Measurements from ENCODE around the gene TMC7.

The TMC7 gene

DNA sequence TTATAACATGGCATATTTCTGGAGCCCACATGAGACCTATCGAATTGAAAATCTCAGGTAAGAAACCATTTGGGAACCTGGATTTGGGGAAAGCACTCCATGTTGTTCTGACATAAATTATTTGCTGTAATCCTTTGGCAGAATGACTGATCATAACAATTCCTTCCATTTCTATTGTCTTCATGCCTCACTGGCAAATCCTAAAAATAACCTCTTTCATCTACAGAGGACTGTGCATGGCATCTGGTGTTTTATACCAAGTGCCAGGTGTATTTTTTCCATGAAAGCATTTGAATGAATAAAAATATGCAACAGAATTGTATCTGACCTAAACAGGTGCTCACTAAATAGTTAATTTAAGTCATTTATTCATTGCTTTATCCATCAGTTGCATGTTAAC, 50.0 kb downstream of the TMC7 start:
- FAIRE-seq = no peak

GRCh38 chr16:19040400-19040799, 56.7 kb downstream of the TMC7 start:
- FAIRE-seq = no peak

GRCh38 chr16:19044769-19045168, 61.0 kb downstream of the TMC7 start:
- no peak for FAIRE-seq

- no peak for FAIRE-seq
Observed at GRCh38 chr16:19046062-19046461, 62.3 kb downstream of the TMC7 start.

DNA sequence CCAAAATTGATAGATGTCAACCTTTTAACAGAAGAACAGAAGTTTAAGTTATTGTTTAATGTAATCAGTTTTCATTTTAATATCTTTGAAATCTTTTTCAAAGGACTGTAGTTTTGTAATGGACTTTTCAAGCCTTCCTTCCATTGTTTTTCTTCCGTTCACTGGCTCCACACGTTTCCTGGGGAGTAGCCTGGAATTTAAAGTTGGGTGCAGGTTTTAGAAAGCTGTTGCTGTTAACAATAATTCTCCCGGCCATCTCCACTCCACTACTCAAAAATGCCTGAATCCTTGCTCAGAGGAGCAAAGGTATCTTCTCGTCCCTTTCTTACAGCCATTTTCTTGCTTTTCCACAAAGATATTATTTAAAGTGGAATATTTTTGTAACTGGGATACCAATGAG, 79.0 kb downstream of the TMC7 start:
- no peak for FAIRE-seq

DNA sequence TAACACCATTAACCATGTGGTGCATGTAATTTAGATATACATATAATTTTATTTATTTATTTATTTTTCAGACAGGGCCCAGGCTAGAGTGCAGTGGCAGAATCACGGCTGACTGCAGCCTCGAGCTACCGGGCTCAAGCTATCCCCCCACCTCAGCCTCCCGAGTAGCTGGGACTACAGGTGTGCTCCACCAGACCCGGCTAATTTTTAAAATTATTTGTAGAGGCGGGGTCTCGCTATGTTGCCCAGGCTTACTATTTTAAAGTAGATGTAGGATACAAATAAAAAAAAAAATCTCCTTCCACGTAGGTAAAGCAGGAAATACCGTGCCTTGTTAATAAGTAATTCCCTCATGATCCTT, 83.2 kb downstream of the TMC7 start:
- FAIRE-seq = no peak

- peak; percentile 99 for FAIRE-seq
Observed at GRCh38 chr16:19067349-19068236, 83.9 kb downstream of the TMC7 start, which contains the start of gene COQ7. Gene COQ7 (plus strand): TSS chr16:19067614. CDS start chr16:19067665, 51 bp downstream.

DNA sequence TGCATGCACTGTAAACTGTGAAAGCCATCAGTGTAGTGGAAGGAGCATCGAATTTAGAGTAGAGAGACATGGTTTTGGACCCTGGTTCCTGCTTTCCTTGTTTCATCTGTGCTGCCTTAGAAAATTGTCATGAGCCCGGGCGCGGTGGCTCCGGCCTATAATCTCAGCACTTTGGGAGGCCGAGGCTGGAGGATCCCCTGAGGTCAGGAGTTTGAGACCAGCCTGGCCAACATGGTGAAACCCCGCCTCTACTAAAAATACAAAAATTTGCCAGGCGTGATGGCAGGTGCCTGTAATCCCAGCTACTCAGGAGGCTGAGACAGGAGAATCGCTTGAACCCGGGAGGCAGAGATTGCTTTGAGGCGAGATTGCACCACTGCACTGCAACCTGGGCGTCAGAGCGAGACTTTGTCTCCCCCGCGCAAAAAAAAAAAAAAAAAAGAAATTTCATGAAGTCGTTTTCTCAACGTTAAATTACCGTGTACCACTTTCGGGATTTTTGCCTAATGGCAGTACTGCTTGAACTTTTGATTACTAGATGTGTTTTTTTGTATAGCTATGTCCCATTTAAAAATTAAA, 84.6 kb downstream of the TMC7 start:
- FAIRE-seq = no peak

DNA sequence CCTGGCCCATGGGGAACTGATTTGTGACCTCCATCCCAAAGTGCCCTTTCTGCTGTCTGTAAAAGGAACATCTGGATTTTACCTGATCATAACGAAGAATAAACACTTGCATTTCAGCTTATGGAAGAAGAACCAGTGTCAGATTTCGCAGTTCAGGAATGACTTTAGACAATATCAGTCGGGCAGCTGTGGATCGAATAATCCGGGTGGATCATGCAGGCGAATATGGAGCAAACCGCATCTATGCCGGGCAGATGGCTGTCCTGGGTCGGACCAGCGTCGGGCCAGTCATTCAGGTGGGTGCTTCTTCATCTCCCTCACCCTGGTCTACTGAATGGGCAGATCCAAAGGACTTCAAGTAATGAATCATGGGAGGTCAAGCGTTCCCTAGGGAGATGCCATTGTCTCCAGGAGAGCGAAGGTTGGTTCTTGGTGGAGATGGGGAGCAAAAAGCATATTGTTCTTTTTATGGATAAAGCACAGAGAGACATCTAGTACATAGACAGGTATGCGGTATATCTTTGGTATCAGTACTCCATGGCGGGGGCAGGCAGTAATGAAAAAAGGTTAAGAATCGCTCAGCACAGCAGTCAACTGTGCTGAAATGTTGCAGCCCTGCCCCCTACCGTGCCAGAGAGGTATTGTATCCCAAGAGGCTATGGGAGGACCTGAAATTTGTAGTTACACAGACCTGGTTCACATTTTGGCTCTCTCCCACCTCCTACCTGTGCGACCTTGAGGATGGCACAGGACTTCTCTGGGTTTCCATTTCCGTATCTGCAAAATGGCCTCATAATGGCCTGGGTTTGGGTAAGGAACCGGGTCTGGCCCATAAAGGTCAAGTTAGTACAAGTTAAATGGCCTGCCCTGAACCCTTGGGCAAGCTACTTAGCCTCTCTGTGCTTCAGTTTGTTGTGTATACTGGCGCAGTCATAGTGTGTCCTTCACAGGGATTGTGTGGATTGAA, 88.4 kb downstream of the TMC7 start:
- FAIRE-seq = no peak

DNA sequence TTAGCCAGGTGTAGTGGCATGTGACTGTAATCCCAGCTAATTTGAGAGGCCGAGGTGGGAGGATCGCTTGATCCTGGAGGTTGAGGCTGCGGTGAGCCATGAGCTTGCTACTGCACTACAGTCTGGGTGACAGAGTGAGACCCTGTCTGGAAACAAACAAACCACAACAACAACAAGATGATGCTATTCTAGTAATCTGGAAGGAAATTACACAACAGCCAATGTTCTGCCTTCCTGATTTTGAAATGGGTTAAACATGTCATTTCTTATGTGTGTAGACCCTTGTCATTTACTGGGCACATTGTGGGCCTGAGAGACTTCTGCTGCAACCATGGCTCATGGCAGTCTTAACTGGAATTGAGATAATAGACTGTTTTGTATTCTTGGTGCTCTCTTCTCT, 89.6 kb downstream of the TMC7 start:
- no peak for FAIRE-seq

GRCh38 chr16:19073863-19074262, 90.1 kb downstream of the TMC7 start:
- no peak for FAIRE-seq

GRCh38 chr16:19075511-19075910, 91.8 kb downstream of the TMC7 start:
- FAIRE-seq = no peak

GRCh38 chr16:19077879-19078278, 94.1 kb downstream of the TMC7 start:
- FAIRE-seq = no peak

- FAIRE-seq = no peak
Observed at GRCh38 chr16:19083670-19084069, 99.9 kb downstream of the TMC7 start.

DNA sequence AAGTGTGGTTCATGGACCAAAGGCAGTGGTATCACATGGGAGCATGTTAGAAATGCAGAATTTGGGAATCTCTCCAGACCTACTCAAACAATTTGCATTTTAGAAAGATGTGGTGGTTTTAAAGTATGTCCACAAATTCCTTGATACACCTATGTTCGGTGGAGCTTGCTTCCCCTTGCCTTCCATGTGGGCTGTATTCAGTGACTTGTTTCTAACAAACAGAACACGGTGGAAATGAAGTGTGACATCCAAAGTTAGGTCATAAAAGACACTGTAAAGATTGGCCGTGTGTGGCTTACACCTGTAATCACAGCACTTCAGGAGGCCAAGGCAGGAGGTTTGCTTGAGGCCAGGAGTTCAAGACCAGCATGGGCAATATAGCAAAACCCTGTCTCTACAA, 100.4 kb downstream of the TMC7 start:
- FAIRE-seq = no peak

DNA sequence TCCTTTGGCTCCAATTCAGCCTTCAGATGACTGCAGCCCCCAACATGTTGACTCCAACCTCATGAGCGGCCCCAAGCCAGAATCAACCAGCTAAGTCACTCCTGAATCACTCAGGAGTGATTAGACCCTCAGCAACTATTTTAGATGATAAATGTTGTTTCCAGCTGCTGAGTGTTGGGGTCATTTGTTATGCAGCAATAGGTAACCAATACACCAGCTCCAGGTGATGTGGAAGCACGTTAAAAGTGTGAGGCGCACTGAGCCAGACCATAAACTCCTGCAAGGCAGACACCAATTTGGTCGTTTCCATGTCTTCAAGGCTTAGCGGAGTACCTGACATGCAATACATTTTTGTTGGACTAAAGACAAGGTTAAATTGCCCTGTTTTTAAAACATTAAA, 101.1 kb downstream of the TMC7 start:
- FAIRE-seq = no peak

- no peak for FAIRE-seq
Observed at GRCh38 chr16:19085679-19086200, 102.0 kb downstream of the TMC7 start.

DNA sequence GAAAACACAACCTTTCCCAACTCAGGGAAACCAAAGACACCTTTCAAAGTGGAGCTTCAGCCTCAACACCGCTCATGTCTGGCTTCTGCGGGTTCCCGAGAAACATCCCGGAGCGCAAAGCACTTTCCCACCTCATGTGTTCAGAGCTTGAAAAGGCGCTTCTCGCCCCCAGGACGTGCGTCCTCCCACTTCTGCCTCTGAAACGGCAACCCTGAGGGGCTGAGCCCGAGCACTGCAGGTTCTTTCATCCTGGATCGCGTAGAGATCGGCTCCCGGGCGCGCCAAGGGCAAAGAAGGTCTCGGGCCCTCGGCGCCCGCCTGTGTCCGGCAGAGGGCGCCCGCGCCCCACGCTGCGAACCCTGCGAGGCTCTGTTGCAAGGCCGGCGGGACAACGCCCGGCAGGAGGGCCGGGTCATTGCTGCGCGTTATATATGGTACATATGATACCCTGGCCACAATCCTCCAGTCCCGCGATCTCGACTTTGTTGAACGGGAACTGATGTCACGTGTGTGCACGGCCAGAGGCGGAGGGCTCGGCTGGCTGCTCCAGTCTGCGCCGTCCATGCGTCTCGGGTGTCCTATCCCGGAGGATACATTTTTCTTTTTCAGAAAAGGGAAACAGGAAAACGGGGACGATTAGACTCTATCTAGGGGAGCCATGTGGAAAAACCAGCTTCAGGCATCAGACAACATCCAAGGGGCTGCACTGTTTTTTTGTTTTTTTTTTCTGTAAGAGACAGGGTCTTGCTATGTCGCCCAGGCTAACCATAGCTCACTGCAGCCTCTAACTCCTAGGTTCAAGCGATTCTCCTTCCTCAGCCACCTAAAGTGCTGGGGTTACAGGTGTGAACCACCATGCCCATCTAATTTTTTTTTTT, 102.8 kb downstream of the TMC7 start:
- no peak for FAIRE-seq

DNA sequence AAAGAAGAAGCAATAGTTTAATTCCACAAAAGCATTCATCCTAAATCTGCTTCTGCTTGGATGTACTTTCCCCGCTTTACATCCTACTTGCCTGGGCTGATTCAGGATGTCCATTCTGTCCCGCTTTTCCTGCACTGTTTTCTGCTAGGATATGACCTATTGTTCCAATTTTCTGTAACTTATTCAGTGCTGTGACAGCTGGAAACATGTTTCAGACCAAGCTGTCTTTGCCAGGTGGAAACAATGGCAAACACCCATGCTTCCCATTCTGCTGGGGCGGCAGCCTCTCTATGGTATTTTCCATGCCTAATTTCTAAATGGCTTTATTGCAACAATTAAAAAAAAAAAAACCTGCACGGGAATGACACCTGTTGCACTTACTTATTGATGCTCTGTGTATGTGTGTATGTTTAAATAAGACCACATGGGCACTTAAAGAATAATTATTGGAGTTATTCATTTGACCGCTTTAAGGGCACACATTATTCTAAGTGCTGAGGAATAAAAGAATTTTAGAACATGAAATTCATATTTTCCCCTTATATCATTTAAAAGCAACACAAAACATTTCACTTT, 104.7 kb downstream of the TMC7 start:
- FAIRE-seq = no peak

DNA sequence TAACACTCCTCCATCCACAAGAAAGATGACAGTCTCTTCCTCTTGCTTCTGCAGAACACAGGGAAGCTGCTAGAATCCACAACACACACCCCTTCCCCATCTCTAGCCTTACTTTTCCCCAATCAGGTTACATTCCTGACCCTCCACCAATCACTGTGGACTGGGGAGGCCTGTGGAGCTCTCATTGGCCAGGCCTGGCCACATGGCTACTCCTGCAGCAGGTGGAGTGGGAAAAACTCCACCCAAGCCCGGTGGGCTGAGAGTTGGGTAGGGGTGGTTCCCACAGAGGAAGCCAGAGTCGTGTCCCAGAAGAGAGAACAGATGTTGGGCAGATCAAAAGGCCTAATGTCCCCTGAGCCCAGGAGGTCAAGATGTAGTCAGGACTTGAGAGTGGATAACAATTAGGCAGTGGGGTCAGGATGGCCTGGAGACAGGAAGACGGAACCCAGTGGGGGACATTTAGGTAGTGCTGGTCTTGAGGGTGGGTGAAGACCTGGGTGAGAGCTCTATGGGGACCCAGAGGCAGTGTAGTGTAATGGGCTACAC, 105.7 kb downstream of the TMC7 start:
- no peak for FAIRE-seq

DNA sequence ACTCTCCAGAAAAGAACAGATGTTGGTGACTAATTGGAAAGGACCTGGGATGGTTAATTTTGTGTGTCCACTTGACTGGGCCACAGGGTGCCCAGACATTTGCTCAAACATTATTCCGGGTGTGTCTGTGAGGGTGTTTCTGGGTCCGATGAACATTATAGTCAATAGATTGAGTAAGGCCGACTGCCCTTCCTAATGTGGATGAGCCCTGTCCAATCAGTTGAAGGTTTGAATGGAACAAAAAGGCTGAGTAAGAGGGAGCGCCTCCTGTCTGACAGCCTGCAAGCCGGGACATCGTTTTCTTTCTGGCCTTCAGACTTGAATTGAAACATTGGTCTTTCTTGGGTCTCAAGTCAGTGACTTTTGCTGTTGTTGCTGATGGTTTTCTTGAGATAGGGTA, 107.2 kb downstream of the TMC7 start:
- no peak for FAIRE-seq

Data from islet of Langerhans (tissue), 1 donor.